DOHH2 (cell line): ENCODE measurements around the gene SLC22A14.

Experiments
- CTCF ChIP-seq: fragments of 200-600 bp; sonication (generic); IDR thresholded peaks from one replicate; pipeline ENCODE4 v1.5.1; 2014; ENCODE audit warnings: antibody characterized with exemption, mild to moderate bottlenecking, low read depth, low read length; ENCODE audit not compliant: poor library complexity, severe bottlenecking
- EZH2phosphoT487 ChIP-seq: fragments of 200-600 bp; sonication (generic); IDR thresholded peaks from 2 replicates; pipeline ENCODE4 v1.6.1; 2017; ENCODE audit warnings: borderline replicate concordance, mild to moderate bottlenecking, antibody characterized with exemption, low read length, moderate library complexity, mixed read lengths

GRCh38 chr3:38318766-38319671 lies 36.9 kb downstream of the SLC22A14 start:
- TF ChIP-seq CTCF, result no peak
- TF ChIP-seq EZH2phosphoT487, result no peak
